ENCODE measurements around the gene RIPOR3.

The RIPOR3 gene

GRCh38 chr20:50597406-50597969 lies 93.9 kb downstream of the RIPOR3 start:
- 96% methylated on average over 15 of the region's 22 CpGs for WGBS
- H2BK120ac ChIP-seq (ENCODE audit: low read depth, low read length) = no peak overlapping the region
- H3K9ac ChIP-seq (ENCODE audit: low read length) = no peak overlapping the region

GRCh38 chr20:50596694-50597021 lies 94.7 kb downstream of the RIPOR3 start:
- Histone ChIP-seq H4K8ac (ENCODE audit: low read length) (no peak overlapping the region), H3K14ac (ENCODE audit: low read length in 2 of 2) (no peak overlapping the region), H3K9ac (ENCODE audit: low read length) (no peak overlapping the region), H3K4ac (ENCODE audit: low read depth in 1 of 2, low read length in 2 of 2) (no peak overlapping the region), H3K4me2 (ENCODE audit: low read length, poor library complexity, severe bottlenecking) (no peak overlapping the region), H2AFZ (ENCODE audit: low read depth, low read length) (no peak overlapping the region), H2BK5ac (ENCODE audit: low read depth, low read length, poor library complexity, severe bottlenecking) (no peak overlapping the region), H2BK120ac (ENCODE audit: low read depth, low read length) (no peak overlapping the region), H3K4me3 (ENCODE audit: insufficient read depth in 1 of 2, low read depth in 1 of 2, low read length in 2 of 2) (no peak overlapping the region), H3K27ac (ENCODE audit: low read length, poor library complexity, severe bottlenecking) (no peak overlapping the region), H2BK12ac (ENCODE audit: low read length in 2 of 2) (no peak overlapping the region), H2AK5ac (ENCODE audit: low read length, severe bottlenecking) (no peak overlapping the region), H3K36me3 (ENCODE audit: control insufficient read depth in 1 of 2, insufficient read depth in 2 of 2, low read depth in 1 of 2, low read length in 2 of 2) (peaks cover 36 to 77% of the 10 kb centered on the region in 2 experiments), H3K27me3 (ENCODE audit: control insufficient read depth in 1 of 2, insufficient read depth in 1 of 2, low read length in 2 of 2) (no peaks in the 10 kb centered on the region), H3K18ac (ENCODE audit: low read depth in 1 of 2, low read length in 2 of 2) (no peak overlapping the region), H3K9me3 (ENCODE audit: control insufficient read depth, low read length) (no peaks in the 10 kb centered on the region), H2BK15ac (ENCODE audit: low read depth, poor library complexity, severe bottlenecking) (no peak overlapping the region), H3K23ac (ENCODE audit: low read length in 2 of 2) (no peak overlapping the region), H3K79me1 (replicated peaks; ENCODE audit: low read length, poor library complexity, severe bottlenecking) (peaks cover 2% of the 10 kb centered on the region), H3K4me1 (ENCODE audit: control insufficient read depth, insufficient read depth, low read depth, low read length) (peaks cover 36% of the 10 kb centered on the region), H4K91ac (ENCODE audit: low read length) (no peak overlapping the region)
- no peak for DNase-seq
- WGBS = 94% methylated on average over 11 of the region's 11 CpGs

More at GRCh38 chr20:50597406-50597969, 93.9 kb downstream of the RIPOR3 start:
- H3K18ac ChIP-seq (ENCODE audit: low read depth in 1 of 2, low read length in 2 of 2) = no peak overlapping the region
- no peak overlapping the region for H3K14ac ChIP-seq (ENCODE audit: low read length in 2 of 2)
- H2BK15ac ChIP-seq (ENCODE audit: low read depth, poor library complexity, severe bottlenecking) = no peak overlapping the region
- no peaks in the 10 kb centered on the region for H3K9me3 ChIP-seq (ENCODE audit: control insufficient read depth, low read length)
- no peak overlapping the region for H2BK5ac ChIP-seq (ENCODE audit: low read depth, low read length, poor library complexity, severe bottlenecking)
- H3K23ac ChIP-seq (ENCODE audit: low read length in 2 of 2) = no peak overlapping the region
- H3K36me3 ChIP-seq (ENCODE audit: control insufficient read depth in 1 of 2, insufficient read depth in 2 of 2, low read depth in 1 of 2, low read length in 2 of 2) = peaks cover 36 to 77% of the 10 kb centered on the region in 2 experiments
- H3K27ac ChIP-seq (ENCODE audit: low read length, poor library complexity, severe bottlenecking) = no peak overlapping the region
- peak overlapping the region in 1 of 2 experiments; percentile 25 for H2BK12ac ChIP-seq (ENCODE audit: low read length in 2 of 2)
- no peak overlapping the region for H4K91ac ChIP-seq (ENCODE audit: low read length)
- H4K8ac ChIP-seq (ENCODE audit: low read length) = no peak overlapping the region
- no peak for DNase-seq
- peaks cover 31% of the 10 kb centered on the region for H3K4me1 ChIP-seq (ENCODE audit: control insufficient read depth, insufficient read depth, low read depth, low read length)
- no peak overlapping the region for H3K4me2 ChIP-seq (ENCODE audit: low read length, poor library complexity, severe bottlenecking)
- no peak overlapping the region for H3K4ac ChIP-seq (ENCODE audit: low read depth in 1 of 2, low read length in 2 of 2)
- H2AFZ ChIP-seq (ENCODE audit: low read depth, low read length) = no peak overlapping the region
- H2AK5ac ChIP-seq (ENCODE audit: low read length, severe bottlenecking) = no peak overlapping the region
- H3K79me1 ChIP-seq (replicated peaks; ENCODE audit: low read length, poor library complexity, severe bottlenecking) = no peaks in the 10 kb centered on the region
- H3K4me3 ChIP-seq (ENCODE audit: insufficient read depth in 1 of 2, low read depth in 1 of 2, low read length in 2 of 2) = no peak overlapping the region
- no peaks in the 10 kb centered on the region for H3K27me3 ChIP-seq (ENCODE audit: control insufficient read depth in 1 of 2, insufficient read depth in 1 of 2, low read length in 2 of 2)

- Histone ChIP-seq H3K4ac (ENCODE audit: low read depth in 1 of 2, low read length in 2 of 2) (no peak overlapping the region), H3K4me3 (ENCODE audit: insufficient read depth in 1 of 2, low read depth in 1 of 2, low read length in 2 of 2) (no peak overlapping the region), H3K9ac (ENCODE audit: low read length) (no peak overlapping the region), H2AFZ (ENCODE audit: low read depth, low read length) (no peak overlapping the region), H3K23ac (ENCODE audit: low read length in 2 of 2) (no peak overlapping the region), H3K14ac (ENCODE audit: low read length in 2 of 2) (no peak overlapping the region), H4K91ac (ENCODE audit: low read length) (peak overlapping the region; percentile 3), H3K36me3 (ENCODE audit: control insufficient read depth in 1 of 2, insufficient read depth in 2 of 2, low read depth in 1 of 2, low read length in 2 of 2) (peaks cover 38 to 77% of the 10 kb centered on the region in 2 experiments), H2BK15ac (ENCODE audit: low read depth, poor library complexity, severe bottlenecking) (no peak overlapping the region), H3K4me2 (ENCODE audit: low read length, poor library complexity, severe bottlenecking) (no peak overlapping the region), H2BK5ac (ENCODE audit: low read depth, low read length, poor library complexity, severe bottlenecking) (no peak overlapping the region), H3K9me3 (ENCODE audit: control insufficient read depth, low read length) (no peaks in the 10 kb centered on the region), H3K27ac (ENCODE audit: low read length, poor library complexity, severe bottlenecking) (no peak overlapping the region), H2AK5ac (ENCODE audit: low read length, severe bottlenecking) (no peak overlapping the region), H4K8ac (ENCODE audit: low read length) (peak overlapping the region; percentile 65), H2BK120ac (ENCODE audit: low read depth, low read length) (no peak overlapping the region), H3K4me1 (ENCODE audit: control insufficient read depth, insufficient read depth, low read depth, low read length) (peaks cover 36% of the 10 kb centered on the region), H2BK12ac (ENCODE audit: low read length in 2 of 2) (peak overlapping the region in 1 of 2 experiments; percentile 10), H3K27me3 (ENCODE audit: control insufficient read depth in 1 of 2, insufficient read depth in 1 of 2, low read length in 2 of 2) (no peaks in the 10 kb centered on the region), H3K18ac (ENCODE audit: low read depth in 1 of 2, low read length in 2 of 2) (peak overlapping the region in 1 of 2 experiments; percentile 6), H3K79me1 (replicated peaks; ENCODE audit: low read length, poor library complexity, severe bottlenecking) (peaks cover 5% of the 10 kb centered on the region)
- 59% methylated on average over 15 of the region's 15 CpGs for WGBS
- peak; percentile 51 for DNase-seq
Observed at GRCh38 chr20:50595988-50596693, 95.2 kb downstream of the RIPOR3 start.

GRCh38 chr20:50595433-50595895 lies 95.9 kb downstream of the RIPOR3 start:
- DNase-seq = no peak
- peaks cover 40 to 79% of the 10 kb centered on the region in 2 experiments for H3K36me3 ChIP-seq (ENCODE audit: control insufficient read depth in 1 of 2, insufficient read depth in 2 of 2, low read depth in 1 of 2, low read length in 2 of 2)
- no peak overlapping the region for H3K23ac ChIP-seq (ENCODE audit: low read length in 2 of 2)
- H2AK5ac ChIP-seq (ENCODE audit: low read length, severe bottlenecking) = no peak overlapping the region
- no peak overlapping the region for H3K27ac ChIP-seq (ENCODE audit: low read length, poor library complexity, severe bottlenecking)
- H4K91ac ChIP-seq (ENCODE audit: low read length) = no peak overlapping the region
- no peaks in the 10 kb centered on the region for H3K27me3 ChIP-seq (ENCODE audit: control insufficient read depth in 1 of 2, insufficient read depth in 1 of 2, low read length in 2 of 2)
- H3K4me2 ChIP-seq (ENCODE audit: low read length, poor library complexity, severe bottlenecking) = no peak overlapping the region
- no peak overlapping the region for H2BK5ac ChIP-seq (ENCODE audit: low read depth, low read length, poor library complexity, severe bottlenecking)
- WGBS = 93% methylated on average over 6 of the region's 6 CpGs
- peaks cover 36% of the 10 kb centered on the region for H3K4me1 ChIP-seq (ENCODE audit: control insufficient read depth, insufficient read depth, low read depth, low read length)
- H2BK120ac ChIP-seq (ENCODE audit: low read depth, low read length) = no peak overlapping the region
- peak overlapping the region in 1 of 2 experiments; percentile 60 for H2BK12ac ChIP-seq (ENCODE audit: low read length in 2 of 2)
- H3K4me3 ChIP-seq (ENCODE audit: insufficient read depth in 1 of 2, low read depth in 1 of 2, low read length in 2 of 2) = no peak overlapping the region
- H3K4ac ChIP-seq (ENCODE audit: low read depth in 1 of 2, low read length in 2 of 2) = peak overlapping the region in 1 of 2 experiments; percentile 13
- H3K9me3 ChIP-seq (ENCODE audit: control insufficient read depth, low read length) = no peaks in the 10 kb centered on the region
- no peak overlapping the region for H3K14ac ChIP-seq (ENCODE audit: low read length in 2 of 2)
- no peak overlapping the region for H2AFZ ChIP-seq (ENCODE audit: low read depth, low read length)
- no peak overlapping the region for H4K8ac ChIP-seq (ENCODE audit: low read length)
- no peak overlapping the region for H3K9ac ChIP-seq (ENCODE audit: low read length)
- no peak overlapping the region for H3K18ac ChIP-seq (ENCODE audit: low read depth in 1 of 2, low read length in 2 of 2)
- no peak overlapping the region for H2BK15ac ChIP-seq (ENCODE audit: low read depth, poor library complexity, severe bottlenecking)
- peaks cover 6% of the 10 kb centered on the region for H3K79me1 ChIP-seq (replicated peaks; ENCODE audit: low read length, poor library complexity, severe bottlenecking)

Measured in mesenchymal stem cell (in vitro differentiated cells and primary cell).